ENCODE results near the gene ARMC9. TPM values are rescaled to one million over a fixed set of nuclear protein-coding genes. Genes with fewer than 3 reads are reported as not detected.

The ARMC9 gene
- total RNA-seq, 6 donors from 2014 or later = 26.7 to 145 (median 61.0) TPM

DNA sequence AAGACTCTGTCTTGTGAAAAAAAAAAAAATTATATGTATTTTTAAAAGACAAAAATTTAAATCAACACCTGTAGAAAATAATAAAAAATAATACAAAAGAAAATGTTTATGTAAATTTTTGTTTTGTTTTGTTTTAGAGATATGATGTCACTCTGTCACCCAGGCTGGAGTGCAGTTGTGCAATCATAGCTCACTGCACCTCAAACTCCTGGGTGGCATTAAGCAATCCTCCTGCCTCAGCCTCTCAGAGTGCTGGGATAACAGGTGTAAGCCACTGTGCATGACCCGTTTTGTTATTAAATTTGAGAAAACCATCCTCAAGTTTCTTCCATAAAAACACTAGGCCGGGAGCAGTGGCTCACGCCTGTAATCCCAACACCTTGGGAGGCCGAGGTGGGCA, 140.9 kb downstream of the ARMC9 start:
- no peak overlapping the region for H3K4me3 ChIP-seq
- H3K27me3 ChIP-seq = no peaks in the 10 kb centered on the region
- no peaks in the 10 kb centered on the region for H3K4me1 ChIP-seq
- peaks cover 0 to 2% (median 0%) of the 10 kb centered on the region in 4 donors for H3K36me3 ChIP-seq
- peak in 1 of 2 donors; percentile 45 for DNase-seq
- 82 to 91% methylated on average over 4 of the region's 4 CpGs for WGBS, 2 donors
- H3K9me3 ChIP-seq = no peaks in the 10 kb centered on the region
- no peak for TF ChIP-seq POLR2AphosphoS5 (IDR thresholded peaks at IDR 0.05)
- no peak for ATAC-seq (ENCODE audit: low FRiP score in 2 of 2)
- no peak overlapping the region for H3K27ac ChIP-seq

GRCh38 chr2:231341100-231341499, 142.7 kb downstream of the ARMC9 start:
- H3K4me3 ChIP-seq = no peak overlapping the region
- H3K9me3 ChIP-seq = no peaks in the 10 kb centered on the region
- 77 to 86% methylated on average over 2 of the region's 2 CpGs for WGBS, 2 donors
- no peaks in the 10 kb centered on the region for H3K27me3 ChIP-seq
- TF ChIP-seq, protein P1, sequence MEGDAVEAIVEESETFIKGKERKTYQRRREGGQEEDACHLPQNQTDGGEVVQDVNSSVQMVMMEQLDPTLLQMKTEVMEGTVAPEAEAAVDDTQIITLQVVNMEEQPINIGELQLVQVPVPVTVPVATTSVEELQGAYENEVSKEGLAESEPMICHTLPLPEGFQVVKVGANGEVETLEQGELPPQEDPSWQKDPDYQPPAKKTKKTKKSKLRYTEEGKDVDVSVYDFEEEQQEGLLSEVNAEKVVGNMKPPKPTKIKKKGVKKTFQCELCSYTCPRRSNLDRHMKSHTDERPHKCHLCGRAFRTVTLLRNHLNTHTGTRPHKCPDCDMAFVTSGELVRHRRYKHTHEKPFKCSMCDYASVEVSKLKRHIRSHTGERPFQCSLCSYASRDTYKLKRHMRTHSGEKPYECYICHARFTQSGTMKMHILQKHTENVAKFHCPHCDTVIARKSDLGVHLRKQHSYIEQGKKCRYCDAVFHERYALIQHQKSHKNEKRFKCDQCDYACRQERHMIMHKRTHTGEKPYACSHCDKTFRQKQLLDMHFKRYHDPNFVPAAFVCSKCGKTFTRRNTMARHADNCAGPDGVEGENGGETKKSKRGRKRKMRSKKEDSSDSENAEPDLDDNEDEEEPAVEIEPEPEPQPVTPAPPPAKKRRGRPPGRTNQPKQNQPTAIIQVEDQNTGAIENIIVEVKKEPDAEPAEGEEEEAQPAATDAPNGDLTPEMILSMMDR (IDR thresholded peaks at IDR 0.05) = no peak
- no peak for TF ChIP-seq POLR2AphosphoS5 (IDR thresholded peaks at IDR 0.05)
- no peaks in the 10 kb centered on the region for H3K4me1 ChIP-seq
- H3K36me3 ChIP-seq = no peaks in the 10 kb centered on the region
- peak overlapping the region in 2 of 4 donors; percentile 57 to 64 for H3K27ac ChIP-seq
- no peak for DNase-seq
- peak in 1 of 2 donors; percentile 18 for ATAC-seq (ENCODE audit: low FRiP score in 2 of 2)

- Histone ChIP-seq H3K27me3 (no peaks in the 10 kb centered on the region), H3K4me1 (no peaks in the 10 kb centered on the region), H3K27ac (peak overlapping the region in 2 of 4 donors; percentile 56 to 64), H3K9me3 (no peaks in the 10 kb centered on the region), H3K4me3 (no peak overlapping the region), H3K36me3 (no peaks in the 10 kb centered on the region)
- TF ChIP-seq POLR2A (IDR thresholded peaks at IDR 0.05) = peak in 1 of 4 donors; percentile 28
- TF ChIP-seq, protein P1 (IDR thresholded peaks at IDR 0.05) = no peak
- ATAC-seq (ENCODE audit: low FRiP score in 2 of 2) (peak; percentile 75 to 84), DNase-seq (peak in 1 of 2 donors; percentile 48)
- 70 to 79% methylated on average over 14 of the region's 14 CpGs for WGBS, 2 donors
Measured at GRCh38 chr2:231342061-231342711, 143.8 kb downstream of the ARMC9 start.

- Histone ChIP-seq H3K4me1 (peaks cover 0 to 7% (median 4%) of the 10 kb centered on the region in 4 donors), H3K36me3 (no peaks in the 10 kb centered on the region), H3K27ac (peak overlapping the region in 2 of 4 donors; percentile 56 to 64), H3K9me3 (no peaks in the 10 kb centered on the region), H3K27me3 (no peaks in the 10 kb centered on the region), H3K4me3 (no peak overlapping the region)
- TF ChIP-seq, protein P1 (IDR thresholded peaks at IDR 0.05) = no peak
- TF ChIP-seq POLR2A (IDR thresholded peaks at IDR 0.05) (no peak), POLR2AphosphoS5 (IDR thresholded peaks at IDR 0.05) (no peak), EP300 (IDR thresholded peaks at IDR 0.05) (no peak)
- DNase-seq (no peak), ATAC-seq (ENCODE audit: low FRiP score in 2 of 2) (no peak)
- WGBS, 2 donors = 79 to 84% methylated on average over 4 of the region's 4 CpGs
Measured at GRCh38 chr2:231343006-231343710, 144.7 kb downstream of the ARMC9 start.

DNA sequence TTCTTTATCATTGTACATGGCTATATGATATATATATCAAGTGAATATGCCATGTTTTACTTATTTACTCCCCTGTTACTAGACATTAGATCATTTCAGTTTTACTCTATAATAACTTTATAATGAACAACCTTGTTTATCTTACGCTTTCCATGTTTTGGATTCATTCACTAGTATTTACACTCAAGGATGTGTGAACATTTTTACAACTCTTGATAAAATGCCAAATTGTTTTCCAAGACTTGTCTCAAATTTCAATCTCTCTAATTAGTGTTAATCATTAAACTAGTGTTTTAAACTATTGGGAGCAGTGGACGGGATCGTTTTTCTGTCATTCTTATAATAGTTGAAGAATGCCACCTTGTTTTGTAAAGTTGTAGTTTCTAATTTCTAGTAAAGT, 145.6 kb downstream of the ARMC9 start:
- H3K36me3 ChIP-seq = no peaks in the 10 kb centered on the region
- H3K9me3 ChIP-seq = no peaks in the 10 kb centered on the region
- H3K27me3 ChIP-seq = no peaks in the 10 kb centered on the region
- H3K4me3 ChIP-seq = no peak overlapping the region
- ATAC-seq (ENCODE audit: low FRiP score in 2 of 2) = no peak
- no peak overlapping the region for H3K27ac ChIP-seq
- H3K4me1 ChIP-seq = peaks cover 0 to 14% (median 11%) of the 10 kb centered on the region in 4 donors
- no peak for DNase-seq
- TF ChIP-seq, protein P1 (IDR thresholded peaks at IDR 0.05) = no peak
- no peak for TF ChIP-seq POLR2AphosphoS5 (IDR thresholded peaks at IDR 0.05)
- TF ChIP-seq POLR2A (IDR thresholded peaks at IDR 0.05) = no peak
- TF ChIP-seq EP300 (IDR thresholded peaks at IDR 0.05) = no peak
- 64 to 70% methylated on average over 3 of the region's 3 CpGs for WGBS, 2 donors

Data from upper lobe of left lung (tissue), 6 donors.